ENCODE results near the gene SUSD1. TPM values are rescaled to one million over a fixed set of nuclear protein-coding genes. Genes with fewer than 3 reads are reported as not detected.

SUSD1 gene
- total and polyA plus RNA-seq, 9 of the 15 experiments (the other 6 are each of a cell fraction or from before 2014, with no cell fraction given) = 10.9 to 44.4 (median 36.1) TPM

DNA sequence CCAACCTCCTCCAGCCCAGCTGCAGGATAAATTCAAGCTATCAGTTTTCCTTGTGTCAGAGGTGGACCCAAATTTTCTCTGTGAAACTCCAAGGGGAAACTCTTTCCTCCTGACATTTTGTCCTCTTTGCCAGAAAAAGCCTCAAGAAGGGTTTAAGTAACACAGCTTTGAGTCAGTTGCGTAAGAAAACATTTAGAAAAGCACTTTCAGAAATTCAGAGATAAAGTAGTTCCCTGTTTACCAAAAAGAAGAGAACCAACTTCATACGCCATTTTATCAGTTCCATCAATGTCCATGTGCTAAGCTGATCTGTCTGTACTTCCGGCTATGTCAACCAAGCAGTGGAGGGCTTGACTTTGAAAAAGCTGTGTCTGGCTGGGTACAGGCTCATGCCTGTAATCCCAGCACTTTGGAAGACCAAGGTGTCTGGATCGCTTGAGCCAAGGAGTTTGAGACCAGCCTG is 19.9 kb upstream of the SUSD1 start (continued):
- TF ChIP-seq E2F1 (CRISPR knock-in tag; IDR thresholded peaks at IDR 0.05) (no peak), KLF6 (CRISPR knock-in tag; IDR thresholded peaks at IDR 0.05; ENCODE audit: borderline replicate concordance) (peak; percentile 80; the same call in 1 of the 2 replicates), BACH1 (tag; IDR thresholded peaks at IDR 0.05) (peak; percentile 77), FOSL1 (tag; conservative IDR thresholded peaks at IDR 0.05) (no peak), TGIF2 (CRISPR knock-in tag; IDR thresholded peaks at IDR 0.05) (no peak), ZNF324 (CRISPR knock-in tag; IDR thresholded peaks at IDR 0.05) (no peak), JUND (IDR thresholded peaks at IDR 0.05; ENCODE audit: borderline replicate concordance, low read depth, low read length) (no peak), JUND (tag; IDR thresholded peaks at IDR 0.05; ENCODE audit: borderline replicate concordance, low read depth, low read length) (no peak), ZNF696 (CRISPR knock-in tag; conservative IDR thresholded peaks at IDR 0.05) (no peak), RCOR1 (IDR thresholded peaks at IDR 0.05; ENCODE audit: borderline replicate concordance in 1 of 2, low read depth in 2 of 2, low read length in 2 of 2) (no peak), PHF21A (IDR thresholded peaks at IDR 0.05; ENCODE audit: borderline replicate concordance, low read depth) (no peak), RREB1 (CRISPR knock-in tag; IDR thresholded peaks at IDR 0.05) (no peak), ZNF124 (CRISPR knock-in tag; IDR thresholded peaks at IDR 0.05) (no peak), ZNF561 (CRISPR knock-in tag; conservative IDR thresholded peaks at IDR 0.05) (no peak), CAMTA2 (CRISPR knock-in tag; conservative IDR thresholded peaks at IDR 0.05) (no peak), RNF2 (IDR thresholded peaks at IDR 0.05) (no peak), E2F3 (CRISPR knock-in tag; IDR thresholded peaks at IDR 0.05) (no peak), DEAF1 (CRISPR knock-in tag; IDR thresholded peaks at IDR 0.05) (no peak), SMAD4 (CRISPR knock-in tag; conservative IDR thresholded peaks at IDR 0.05) (peak; percentile 78; the same call in 1 of the 2 replicates), ZNF583 (CRISPR knock-in tag; IDR thresholded peaks at IDR 0.05) (no peak), SP1 (CRISPR knock-in tag; IDR thresholded peaks at IDR 0.05) (no peak)
- TF ChIP-seq, protein P1, sequence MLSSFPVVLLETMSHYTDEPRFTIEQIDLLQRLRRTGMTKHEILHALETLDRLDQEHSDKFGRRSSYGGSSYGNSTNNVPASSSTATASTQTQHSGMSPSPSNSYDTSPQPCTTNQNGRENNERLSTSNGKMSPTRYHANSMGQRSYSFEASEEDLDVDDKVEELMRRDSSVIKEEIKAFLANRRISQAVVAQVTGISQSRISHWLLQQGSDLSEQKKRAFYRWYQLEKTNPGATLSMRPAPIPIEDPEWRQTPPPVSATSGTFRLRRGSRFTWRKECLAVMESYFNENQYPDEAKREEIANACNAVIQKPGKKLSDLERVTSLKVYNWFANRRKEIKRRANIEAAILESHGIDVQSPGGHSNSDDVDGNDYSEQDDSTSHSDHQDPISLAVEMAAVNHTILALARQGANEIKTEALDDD (IDR thresholded peaks at IDR 0.05) = no peak

Data from K562 (cell line).